Measurements from ENCODE around the gene FUOM. TPM values are rescaled to one million over a fixed set of nuclear protein-coding genes. Genes with fewer than 3 reads are reported as not detected.

FUOM gene
- total and polyA plus RNA-seq, 9 of the 15 experiments (the other 6 are each of a cell fraction or from before 2014, with no cell fraction given): 1.8 to 96.1 (median 27.0) TPM

- TF ChIP-seq TGIF2 (CRISPR knock-in tag; IDR thresholded peaks at IDR 0.05) (0 out of 2 replicates have a peak, but pooled peaks have one; percentile 49), PHB (CRISPR knock-in tag; IDR thresholded peaks at IDR 0.05) (peak; percentile 77; the same call in 1 of the 2 replicates), ZNF785 (CRISPR knock-in tag; IDR thresholded peaks at IDR 0.05) (no peak), ZBTB43 (CRISPR knock-in tag; IDR thresholded peaks at IDR 0.05) (no peak), TFE3 (CRISPR knock-in tag; IDR thresholded peaks at IDR 0.05) (no peak), PHF8 (IDR thresholded peaks at IDR 0.05; ENCODE audit: borderline replicate concordance, low read length) (peak; percentile 75; the same call in 1 of the 2 replicates), ZNF232 (CRISPR knock-in tag; IDR thresholded peaks at IDR 0.05) (no peak), NFIX (CRISPR knock-in tag; IDR thresholded peaks at IDR 0.05; ENCODE audit: low read depth) (no peak), AFF4 (CRISPR knock-in tag; IDR thresholded peaks at IDR 0.05) (peak; percentile 24; the same call in 1 of the 2 replicates), PURB (CRISPR knock-in tag; IDR thresholded peaks at IDR 0.05; ENCODE audit: low read depth) (no peak), STAG1 (CRISPR knock-in tag; IDR thresholded peaks at IDR 0.05; ENCODE audit: borderline replicate concordance) (no peak), TCF7L2 (IDR thresholded peaks at IDR 0.05; ENCODE audit: low read depth, low read length) (0 out of 2 replicates have a peak, but pooled peaks have one; percentile 6), HDAC2 (IDR thresholded peaks at IDR 0.05) (no peak), RCOR1 (IDR thresholded peaks at IDR 0.05; ENCODE audit: borderline replicate concordance in 1 of 2, low read depth in 2 of 2, low read length in 2 of 2) (0 out of 4 replicates have a peak, but pooled peaks of 1 of the 2 experiments have one; percentile 29), RFX7 (CRISPR knock-in tag; IDR thresholded peaks at IDR 0.05) (no peak), ZNF431 (CRISPR knock-in tag; IDR thresholded peaks at IDR 0.05) (0 out of 2 replicates have a peak, but pooled peaks have one; percentile 29), THRA (IDR thresholded peaks at IDR 0.05) (no peak), ZNF512 (tag; IDR thresholded peaks at IDR 0.05) (no peak)
These were observed 36.3 kb upstream of the FUOM start, which contains the start of gene MTG1 (continued) for GRCh38 chr10:133394064-133394663.

All from K562 (cell line).